Naive thymus-derived CD4-positive, alpha-beta T cell (primary cell): ENCODE results near the gene LHFPL5. TPM values are rescaled to one million over a fixed set of nuclear protein-coding genes. Genes with fewer than 3 reads are reported as not detected.

Experiments used
- ATAC-seq: fragments of 150-1000 bp; cut with Tn5 transposase; 2 replicates; pipeline ENCODE4 v1.10.0; 2021; ENCODE audit warnings: mild to moderate bottlenecking, moderate library complexity
- CTCF ChIA-PET: fragments of 350-600 bp; sonication (Branson Sonifier 250); formaldehyde crosslinking; loops from one replicate; lab custom pipeline; 2021; ENCODE audit warnings: antibody characterized with exemption; lab: Charles Lee
- POLR2A ChIA-PET: fragments of 350-600 bp; sonication (Branson Sonifier 250); formaldehyde crosslinking; loops from one replicate; lab custom pipeline; 2021; ENCODE audit warnings: antibody characterized with exemption, inconsistent platforms; lab: Charles Lee
- DNase-seq, 9 donors: peaks; one replicate each; pipeline versions ENCODE4 v3.0.0 to v3.0.0-alpha.2; 2020 to 2022; ENCODE audit warnings: mixed read lengths in 1 of 9
- H3K27ac ChIP-seq: one replicate; pipeline ENCODE4 v1.7.0; 2013; ENCODE audit warnings: mild to moderate bottlenecking, low read depth, low read length, moderate library complexity
- H3K27me3 ChIP-seq, 2 donors: one replicate each; pipeline ENCODE4 v1.7.0; 2013; ENCODE audit warnings: low read length in 2 of 2, mild to moderate bottlenecking in 2 of 2, moderate library complexity in 2 of 2; ENCODE audit not compliant: control insufficient read depth in 2 of 2, insufficient read depth in 2 of 2
- H3K36me3 ChIP-seq, 3 experiments: 1 replicate in 2 of 3; 2 replicates in 1 of 3; pipeline ENCODE4 v1.7.0; 2013; ENCODE audit warnings: low read length in 3 of 3, mild to moderate bottlenecking in 3 of 3, moderate library complexity in 1 of 3; ENCODE audit not compliant: insufficient read depth in 3 of 3, control insufficient read depth in 2 of 3
- H3K4me1 ChIP-seq, 2 donors: one replicate each; pipeline ENCODE4 v1.7.0; 2013; ENCODE audit warnings: low read length in 2 of 2, mild to moderate bottlenecking in 2 of 2, moderate library complexity in 1 of 2; ENCODE audit not compliant: control insufficient read depth in 2 of 2, insufficient read depth in 2 of 2
- H3K4me3 ChIP-seq: 2 replicates; pipeline ENCODE4 v1.7.0; 2013; ENCODE audit warnings: mild to moderate bottlenecking, low read length
- H3K9me3 ChIP-seq, 3 experiments: 1 replicate in 2 of 3; 2 replicates in 1 of 3; pipeline ENCODE4 v1.7.0; 2013; ENCODE audit warnings: low read length in 3 of 3; ENCODE audit not compliant: control insufficient read depth in 2 of 3
- H3K27ac Mint-ChIP-seq, 9 donors: one replicate each; pipeline ENCODE4 v1.8.0; 2020 to 2022; ENCODE audit warnings: mixed read lengths in 9 of 9, mild to moderate bottlenecking in 8 of 9, moderate library complexity in 5 of 9, inconsistent platforms in 2 of 9
- H3K27me3 Mint-ChIP-seq, 5 donors: one replicate each; pipeline ENCODE4 v1.8.0; 2021 to 2022; ENCODE audit warnings: mixed read lengths in 5 of 5, mild to moderate bottlenecking in 1 of 5
- H3K36me3 Mint-ChIP-seq, 5 donors: one replicate each; pipeline ENCODE4 v1.8.0; 2020 to 2022; ENCODE audit warnings: mixed read lengths in 5 of 5, mild to moderate bottlenecking in 3 of 5, inconsistent platforms in 1 of 5
- H3K4me1 Mint-ChIP-seq, 7 donors: one replicate each; pipeline ENCODE4 v1.8.0; 2020 to 2022; ENCODE audit warnings: mixed read lengths in 7 of 7, mild to moderate bottlenecking in 3 of 7, inconsistent platforms in 1 of 7
- H3K4me3 Mint-ChIP-seq, 10 donors: one replicate each; pipeline ENCODE4 v1.8.0; 2020 to 2022; ENCODE audit warnings: mild to moderate bottlenecking in 10 of 10, mixed read lengths in 10 of 10, moderate library complexity in 6 of 10, inconsistent platforms in 2 of 10
- H3K9me3 Mint-ChIP-seq, 11 donors: one replicate each; pipeline ENCODE4 v1.8.0; 2020 to 2022; ENCODE audit warnings: mixed read lengths in 11 of 11, mild to moderate bottlenecking in 4 of 11, inconsistent platforms in 1 of 11, moderate library complexity in 1 of 11
- intact Hi-C, 2 donors: fragments of 100-400 bp; cut with micrococcal nuclease; formaldehyde crosslinking; loops; one replicate each; pipeline ENCODE4 v1.15.1; 2023
- polyA plus RNA-seq, 2 donors: library from polyadenylated mRNA; unstranded; fragments of 300-500 nt; fragmentation: Illumina TruSeq; gene quantifications; one replicate each; pipeline ENCODE4 v1.2.3, GENCODE V29; 2021
- total RNA-seq, 6 experiments: library from RNA in 5 of 6; stranded (reverse) in 5 of 6; gene quantifications; 1 replicate in 5 of 6; 2 replicates in 1 of 6; pipeline ENCODE4 v1.2.3 and lab custom pipeline; 2021 to 2026

Gene LHFPL5
- not detected for total RNA-seq
- polyA plus RNA-seq, result not detected
- not detected for total RNA-seq (lab: John Stamatoyannopoulos, UW)

GRCh38 chr6:35804996-35805736, at the start of gene LHFPL5:
LHFPL5 (plus strand) TSS chr6:35805352; CDS start chr6:35805671, 319 bp downstream.
- Mint-ChIP-seq H3K4me1 (peaks cover 0 to 10% (median 5%) of the 10 kb centered on the region in 7 donors), H3K27me3 (peaks cover 11 to 30% (median 27%) of the 10 kb centered on the region in 5 donors), H3K9me3 (peaks cover 0 to 5% (median 2%) of the 10 kb centered on the region in 11 donors), H3K4me3 (peak within 1 kb of the TSS in 6 of 10 donors; percentile 7 to 72 (median 39)), H3K27ac (peak within 1 kb of the TSS in 1 of 9 donors; percentile 59), H3K36me3 (peaks cover 0 to 5% (median 0%) of the 10 kb centered on the region in 5 donors)
- Histone ChIP-seq H3K36me3 (no peaks in the 10 kb centered on the region), H3K4me3 (no peak within 1 kb of the TSS), H3K27ac (no peak within 1 kb of the TSS), H3K9me3 (no peaks in the 10 kb centered on the region), H3K27me3 (peaks cover 0 to 2% of the 10 kb centered on the region in 2 donors), H3K4me1 (no peaks in the 10 kb centered on the region)
- DNase-seq (peak; percentile 14 to 85 (median 50)), ATAC-seq (peak; percentile 79)
- ChIA-PET POLR2A (no interaction called here), CTCF (no interaction called here)
- intact Hi-C loops, result no loop called here

- H3K9me3 ChIP-seq, result no peaks in the 10 kb centered on the region
- POLR2A ChIA-PET, result no interaction called here
- Mint-ChIP-seq H3K4me3 (no peak overlapping the region), H3K36me3 (no peaks in the 10 kb centered on the region), H3K9me3 (peaks cover 0 to 2% (median 0%) of the 10 kb centered on the region in 11 donors), H3K27me3 (peaks cover 22 to 36% (median 27%) of the 10 kb centered on the region in 5 donors), H3K27ac (peak overlapping the region in 1 of 9 donors; percentile 4), H3K4me1 (peaks cover 0 to 6% (median 0%) of the 10 kb centered on the region in 7 donors)
- H3K4me3 ChIP-seq, result no peak overlapping the region
- no peaks in the 10 kb centered on the region for H3K36me3 ChIP-seq
- no peaks in the 10 kb centered on the region for H3K4me1 ChIP-seq
- CTCF ChIA-PET, result no interaction called here
- DNase-seq (no peak), ATAC-seq (no peak)
- peaks cover 2 to 4% of the 10 kb centered on the region in 2 donors for H3K27me3 ChIP-seq
- no peak overlapping the region for H3K27ac ChIP-seq
- intact Hi-C loops, result no loop called here
Measured at GRCh38 chr6:35757456-35758123, 47.6 kb upstream of the LHFPL5 start.

- Histone ChIP-seq H3K27me3 (peaks cover 2 to 10% of the 10 kb centered on the region in 2 donors), H3K4me1 (no peaks in the 10 kb centered on the region), H3K27ac (no peak overlapping the region), H3K4me3 (no peak overlapping the region), H3K36me3 (no peaks in the 10 kb centered on the region), H3K9me3 (no peaks in the 10 kb centered on the region)
- intact Hi-C loops, result no loop called here
- Mint-ChIP-seq H3K4me3 (no peak overlapping the region), H3K27ac (no peak overlapping the region), H3K9me3 (peaks cover 0 to 2% (median 0%) of the 10 kb centered on the region in 11 donors), H3K36me3 (no peaks in the 10 kb centered on the region), H3K4me1 (peaks cover 0 to 14% (median 6%) of the 10 kb centered on the region in 7 donors), H3K27me3 (peaks cover 40 to 55% (median 45%) of the 10 kb centered on the region in 5 donors)
- DNase-seq (no peak), ATAC-seq (no peak)
- POLR2A ChIA-PET, result no interaction called here
- CTCF ChIA-PET, result no interaction called here
Measured at GRCh38 chr6:35759426-35759825, 45.7 kb upstream of the LHFPL5 start.

- no peak for ATAC-seq
- ChIA-PET CTCF (no interaction called here), POLR2A (no interaction called here)
- Mint-ChIP-seq H3K4me1 (peaks cover 0 to 14% (median 4%) of the 10 kb centered on the region in 7 donors), H3K4me3 (no peak overlapping the region), H3K27me3 (peaks cover 33 to 61% (median 33%) of the 10 kb centered on the region in 5 donors), H3K9me3 (peaks cover 0 to 2% (median 0%) of the 10 kb centered on the region in 11 donors), H3K36me3 (no peaks in the 10 kb centered on the region), H3K27ac (peak overlapping the region in 1 of 9 donors; percentile 81)
- intact Hi-C loops, result no loop called here
- Histone ChIP-seq H3K36me3 (no peaks in the 10 kb centered on the region), H3K27me3 (peaks cover 0 to 6% of the 10 kb centered on the region in 2 donors), H3K27ac (no peak overlapping the region), H3K9me3 (no peaks in the 10 kb centered on the region), H3K4me3 (no peak overlapping the region), H3K4me1 (no peaks in the 10 kb centered on the region)
- DNase-seq, result no peak
Measured at GRCh38 chr6:35765739-35766138, 39.4 kb upstream of the LHFPL5 start.

GRCh38 chr6:35769211-35769610, 35.9 kb upstream of the LHFPL5 start:
- H3K27ac ChIP-seq, result no peak overlapping the region
- ATAC-seq, result no peak
- DNase-seq, result no peak
- ChIA-PET POLR2A (no interaction called here), CTCF (no interaction called here)
- Mint-ChIP-seq H3K27ac (no peak overlapping the region), H3K9me3 (no peaks in the 10 kb centered on the region), H3K4me1 (peaks cover 0 to 2% (median 0%) of the 10 kb centered on the region in 7 donors), H3K27me3 (peaks cover 4 to 38% (median 5%) of the 10 kb centered on the region in 5 donors), H3K36me3 (no peaks in the 10 kb centered on the region), H3K4me3 (no peak overlapping the region)
- H3K9me3 ChIP-seq, result no peaks in the 10 kb centered on the region
- H3K27me3 ChIP-seq, result peaks cover 0 to 2% of the 10 kb centered on the region in 2 donors
- no peak overlapping the region for H3K4me3 ChIP-seq
- no peaks in the 10 kb centered on the region for H3K4me1 ChIP-seq
- intact Hi-C loops, result no loop called here
- no peaks in the 10 kb centered on the region for H3K36me3 ChIP-seq

- H3K27me3 ChIP-seq, result no peaks in the 10 kb centered on the region
- intact Hi-C loops, result no loop called here
- H3K4me1 ChIP-seq, result no peaks in the 10 kb centered on the region
- DNase-seq (no peak), ATAC-seq (no peak)
- ChIA-PET POLR2A (no interaction called here), CTCF (no interaction called here)
- no peaks in the 10 kb centered on the region for H3K9me3 ChIP-seq
- no peaks in the 10 kb centered on the region for H3K9me3 Mint-ChIP-seq
- H3K27me3 Mint-ChIP-seq, result peaks cover 6 to 38% (median 11%) of the 10 kb centered on the region in 5 donors
- no peak overlapping the region for H3K27ac ChIP-seq
- no peaks in the 10 kb centered on the region for H3K36me3 Mint-ChIP-seq
- no peak overlapping the region for H3K4me3 Mint-ChIP-seq
- H3K4me1 Mint-ChIP-seq, result peaks cover 0 to 4% (median 0%) of the 10 kb centered on the region in 7 donors
- H3K36me3 ChIP-seq, result no peaks in the 10 kb centered on the region
- H3K27ac Mint-ChIP-seq, result no peak overlapping the region
- no peak overlapping the region for H3K4me3 ChIP-seq
Measured at GRCh38 chr6:35771343-35771627, 33.9 kb upstream of the LHFPL5 start.
